Measurements from ENCODE around the gene ANGPT4. TPM values are rescaled to one million over a fixed set of nuclear protein-coding genes. Genes with fewer than 3 reads are reported as not detected.

Gene ANGPT4
- total RNA-seq, 1 donor from 2014 or later, result not detected

- no peak for TF ChIP-seq CTCF (IDR thresholded peaks at IDR 0.05)
- no peak for ATAC-seq (ENCODE audit: low read depth)
- Mint-ChIP-seq H3K4me1 (peaks cover 22% of the 10 kb centered on the region), H3K27ac (no peak overlapping the region), H3K27me3 (peaks cover 10% of the 10 kb centered on the region), H3K9me3 (no peaks in the 10 kb centered on the region), H3K4me3 (no peak overlapping the region), H3K36me3 (ENCODE audit: low read depth) (no peaks in the 10 kb centered on the region)
- ChIA-PET POLR2A (no interaction called here), CTCF (no interaction called here)
- no peak for DNase-seq
- intact Hi-C loops (cut with micrococcal nuclease), result no loop called here
Observed at GRCh38 chr20:888057-888456, 28.1 kb downstream of the ANGPT4 start.

- H3K4me1 Mint-ChIP-seq, result peaks cover 14% of the 10 kb centered on the region
- H3K27ac Mint-ChIP-seq, result no peak overlapping the region
- ChIA-PET POLR2A (no interaction called here), CTCF (no interaction called here)
- peaks cover 11% of the 10 kb centered on the region for H3K27me3 Mint-ChIP-seq
- ATAC-seq (ENCODE audit: low read depth), result no peak
- intact Hi-C loops (cut with micrococcal nuclease), result no loop called here
- H3K4me3 Mint-ChIP-seq, result no peak overlapping the region
- H3K36me3 Mint-ChIP-seq (ENCODE audit: low read depth), result no peaks in the 10 kb centered on the region
- no peak for TF ChIP-seq CTCF (IDR thresholded peaks at IDR 0.05)
- no peak for DNase-seq
- H3K9me3 Mint-ChIP-seq, result no peaks in the 10 kb centered on the region
Observed at GRCh38 chr20:887137-887536, 29.0 kb downstream of the ANGPT4 start.

- Mint-ChIP-seq H3K27ac (no peak overlapping the region), H3K36me3 (ENCODE audit: low read depth) (no peaks in the 10 kb centered on the region)
- CTCF ChIA-PET, result no interaction called here
Observed at GRCh38 chr20:884983-885952, 30.9 kb downstream of the ANGPT4 start.

GRCh38 chr20:881783-882144 is 34.4 kb downstream of the ANGPT4 start:
- H3K4me3 Mint-ChIP-seq, result no peak overlapping the region
- CTCF ChIA-PET, result no interaction called here
- POLR2A ChIA-PET, result no interaction called here
- no peak for TF ChIP-seq CTCF (IDR thresholded peaks at IDR 0.05)
- H3K36me3 Mint-ChIP-seq (ENCODE audit: low read depth), result no peaks in the 10 kb centered on the region
- DNase-seq (no peak), ATAC-seq (ENCODE audit: low read depth) (no peak)
- no peaks in the 10 kb centered on the region for H3K9me3 Mint-ChIP-seq
- no peak overlapping the region for H3K27ac Mint-ChIP-seq
- peaks cover 8% of the 10 kb centered on the region for H3K27me3 Mint-ChIP-seq
- peaks cover 3% of the 10 kb centered on the region for H3K4me1 Mint-ChIP-seq
- intact Hi-C loops (cut with micrococcal nuclease), result no loop called here

More at GRCh38 chr20:884983-885952, 30.9 kb downstream of the ANGPT4 start:
- ATAC-seq (ENCODE audit: low read depth) (no peak), DNase-seq (no peak)
- Mint-ChIP-seq H3K4me1 (peaks cover 3% of the 10 kb centered on the region), H3K27me3 (peaks cover 8% of the 10 kb centered on the region), H3K9me3 (no peaks in the 10 kb centered on the region), H3K4me3 (no peak overlapping the region)
- intact Hi-C loops (cut with micrococcal nuclease), result no loop called here
- TF ChIP-seq CTCF (IDR thresholded peaks at IDR 0.05), result no peak
- POLR2A ChIA-PET, result no interaction called here

- Mint-ChIP-seq H3K27ac (no peak overlapping the region), H3K36me3 (ENCODE audit: low read depth) (no peaks in the 10 kb centered on the region)
- CTCF ChIA-PET, result no interaction called here
Observed at GRCh38 chr20:881051-881782, 34.9 kb downstream of the ANGPT4 start.

More at GRCh38 chr20:881051-881782, 34.9 kb downstream of the ANGPT4 start:
- DNase-seq (no peak), ATAC-seq (ENCODE audit: low read depth) (peak; percentile 37)
- POLR2A ChIA-PET, result no interaction called here
- Mint-ChIP-seq H3K4me1 (peaks cover 3% of the 10 kb centered on the region), H3K27me3 (peaks cover 8% of the 10 kb centered on the region), H3K9me3 (no peaks in the 10 kb centered on the region), H3K4me3 (no peak overlapping the region)
- no peak for TF ChIP-seq CTCF (IDR thresholded peaks at IDR 0.05)
- intact Hi-C loops (cut with micrococcal nuclease), result no loop called here
